Stimulated activated CD8-positive, alpha-beta memory T cell treated with anti-CD3 and anti-CD28 coated beads, Interleukin-7, amount 100 ng/mL, for 48 hours (primary cell): Measurements from ENCODE around the gene MORC2.

Source experiments
- DNase-seq, 2 donors: peaks; one replicate each; pipeline ENCODE4 v3.0.0-alpha.2; 2020; ENCODE audit warnings: low read depth in 1 of 2; ENCODE audit errors: extremely low read depth in 1 of 2

MORC2 gene

DNA sequence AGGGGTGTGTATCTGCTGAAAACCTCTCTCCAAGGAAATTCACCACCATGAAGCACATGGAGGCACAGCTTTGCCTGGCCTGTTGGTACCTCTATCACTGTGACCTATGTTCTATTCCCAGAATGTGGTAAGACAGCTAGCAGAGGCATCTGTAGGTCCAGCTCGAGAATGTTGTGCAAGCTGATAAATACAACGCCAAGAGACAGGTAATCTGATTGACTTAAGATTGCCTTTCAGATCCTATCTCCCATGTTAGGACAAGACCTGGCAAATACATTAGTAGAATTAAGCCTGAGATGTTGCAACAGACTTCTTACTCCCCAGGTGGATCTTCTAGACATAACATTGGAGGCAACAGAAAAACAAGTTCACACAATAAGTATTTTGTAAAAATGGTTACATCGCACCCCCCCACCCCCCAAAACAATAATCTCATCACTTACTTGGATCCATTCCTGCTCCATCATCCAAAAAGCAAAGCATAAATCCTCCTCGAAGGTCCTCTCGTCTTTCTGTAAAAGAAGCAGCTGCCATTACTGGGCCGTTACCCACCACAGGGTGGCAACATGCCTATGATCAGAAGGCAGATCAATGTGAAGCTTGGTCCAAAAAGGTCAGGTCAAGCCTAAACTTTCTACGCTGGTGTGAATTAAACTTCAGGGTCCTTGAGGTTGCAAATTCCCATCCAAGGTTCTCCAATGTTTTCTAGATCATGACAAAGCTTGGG, 18.5 kb downstream of the MORC2 start:
- no peak for DNase-seq

DNA sequence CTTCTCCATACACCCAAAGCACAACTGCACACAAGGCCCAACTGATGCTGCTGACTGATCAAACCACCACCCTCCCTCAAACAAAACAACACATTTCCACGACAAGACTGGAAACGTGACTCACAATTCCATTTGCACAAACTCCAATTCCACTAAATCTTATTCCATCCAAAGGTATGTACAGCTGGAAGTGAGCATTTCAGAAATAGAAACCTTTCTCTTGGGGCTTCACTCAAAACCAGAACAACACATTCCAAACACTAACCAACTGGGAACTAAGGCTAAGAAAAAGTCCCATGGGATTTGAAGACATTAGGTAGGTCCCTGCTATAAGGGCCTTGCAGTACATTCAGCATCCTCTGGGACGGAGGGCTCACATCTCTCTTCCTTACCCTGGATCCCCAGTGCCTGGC, 19.6 kb downstream of the MORC2 start:
- no peak for DNase-seq

DNA sequence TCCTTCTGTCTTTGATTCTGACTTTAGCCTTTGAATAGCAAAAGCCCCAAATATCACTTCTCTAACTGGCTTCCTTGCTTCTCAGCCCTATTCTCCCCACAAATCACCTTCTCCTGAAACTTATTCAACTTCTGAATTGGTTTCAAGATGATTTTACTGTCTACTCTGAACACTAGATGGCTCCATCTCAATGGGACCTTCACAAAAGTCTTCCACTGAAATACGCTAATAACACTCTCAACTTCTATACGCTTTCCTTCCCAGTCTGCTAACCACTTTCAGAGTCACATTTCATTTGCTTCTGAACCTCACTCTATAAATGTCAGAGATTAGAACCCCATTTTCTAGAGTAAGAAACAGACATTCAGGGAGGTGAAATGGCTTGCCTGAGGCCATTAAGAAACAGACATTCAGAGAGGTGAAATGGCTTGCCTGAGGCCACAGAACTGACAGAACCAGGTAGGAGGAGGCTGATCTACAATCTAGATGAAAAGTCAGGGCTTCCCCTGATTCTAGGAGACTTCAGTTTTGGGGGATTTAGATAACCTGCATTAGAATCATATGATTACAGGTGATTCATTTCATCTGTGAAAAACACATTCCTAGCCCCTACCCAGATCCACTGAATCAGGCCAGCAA, 20.6 kb downstream of the MORC2 start:
- DNase-seq = no peak

DNA sequence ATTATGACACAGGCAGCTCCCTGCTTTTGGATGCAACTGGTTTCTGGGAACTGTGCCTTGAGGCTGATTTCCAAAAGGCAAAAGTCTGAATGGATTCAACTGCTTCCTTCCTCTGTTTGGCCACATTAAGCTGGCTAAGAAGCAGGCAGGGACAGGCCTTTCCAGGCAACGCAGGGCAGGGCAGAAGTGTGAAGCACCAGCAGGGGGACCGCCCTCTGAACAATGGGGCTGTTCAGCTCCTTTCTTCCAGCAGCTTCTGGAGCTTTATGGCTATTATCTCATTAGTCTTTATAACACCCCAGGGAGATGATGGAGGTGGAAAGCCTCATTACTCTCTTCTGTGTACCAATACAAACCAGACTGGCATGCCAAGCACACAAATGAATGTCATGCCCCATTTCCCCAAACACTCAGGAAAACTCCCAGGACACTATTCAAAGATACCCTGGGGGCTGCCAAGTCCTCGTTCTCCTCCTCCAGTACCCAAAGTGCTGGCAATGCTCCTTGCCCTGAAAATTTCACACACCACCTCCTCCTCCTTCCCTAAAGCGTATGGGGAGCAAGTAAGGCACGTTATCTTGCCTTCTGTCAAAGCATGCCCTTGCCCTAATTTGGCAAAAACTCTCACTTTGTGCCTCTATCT, 21.3 kb downstream of the MORC2 start:
- DNase-seq = no peak

DNA sequence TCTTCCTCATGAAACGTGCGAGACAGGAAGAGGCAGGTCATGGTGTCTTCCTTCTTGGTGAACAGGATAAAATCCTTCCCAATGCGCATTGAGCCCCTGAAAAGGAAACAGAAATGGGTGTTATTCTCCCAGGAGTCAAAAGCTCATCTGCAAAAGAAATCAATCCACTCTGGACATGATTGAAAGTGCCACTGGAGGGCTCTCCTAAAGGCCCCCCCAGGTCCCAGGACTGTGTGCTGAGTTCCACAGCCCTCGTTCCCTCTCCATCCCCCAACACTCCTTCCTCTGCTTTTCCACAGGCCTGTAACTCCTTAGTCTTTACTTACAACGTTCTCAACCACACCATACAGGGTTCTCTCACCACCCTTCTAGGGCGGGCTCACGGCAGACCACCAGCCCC, 22.2 kb downstream of the MORC2 start:
- no peak for DNase-seq

DNA sequence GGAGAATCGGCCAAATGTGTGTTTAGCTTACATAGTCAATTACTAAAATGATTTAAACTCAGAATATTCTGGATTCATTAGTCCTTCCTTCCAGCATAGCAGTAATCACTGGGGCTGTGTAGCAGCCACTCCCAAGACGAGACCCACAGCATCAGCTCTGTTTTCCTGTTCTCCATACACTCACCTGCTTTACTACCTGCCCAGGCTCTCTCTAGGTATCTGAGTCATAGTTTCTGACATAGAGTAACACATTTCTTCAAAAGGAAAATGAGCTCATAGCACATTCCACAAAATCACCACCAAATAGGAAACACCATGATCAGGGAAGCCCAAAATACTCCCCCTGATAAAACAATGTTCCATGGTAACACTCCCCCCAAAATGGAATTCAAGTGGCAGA, 22.9 kb downstream of the MORC2 start:
- DNase-seq = no peak

DNA sequence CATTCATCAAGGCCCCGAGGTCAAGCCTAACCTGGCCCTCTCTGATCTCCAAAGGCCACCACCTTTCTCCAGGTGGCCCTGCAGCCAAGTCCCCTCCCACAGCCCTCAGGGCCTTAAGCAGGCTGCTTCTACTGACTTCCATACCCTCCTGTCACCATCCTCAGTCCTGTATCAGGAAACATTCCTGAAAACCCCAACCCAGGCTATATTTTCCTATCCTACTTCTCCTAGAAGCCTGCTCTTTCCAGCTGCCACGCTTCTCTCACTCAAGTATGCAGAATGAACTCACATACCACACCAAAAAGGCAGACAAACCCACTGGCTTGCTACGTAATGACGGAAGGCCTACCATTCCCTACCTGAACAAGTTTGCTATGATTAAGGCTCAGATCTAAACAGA, 23.6 kb downstream of the MORC2 start:
- DNase-seq = no peak

DNA sequence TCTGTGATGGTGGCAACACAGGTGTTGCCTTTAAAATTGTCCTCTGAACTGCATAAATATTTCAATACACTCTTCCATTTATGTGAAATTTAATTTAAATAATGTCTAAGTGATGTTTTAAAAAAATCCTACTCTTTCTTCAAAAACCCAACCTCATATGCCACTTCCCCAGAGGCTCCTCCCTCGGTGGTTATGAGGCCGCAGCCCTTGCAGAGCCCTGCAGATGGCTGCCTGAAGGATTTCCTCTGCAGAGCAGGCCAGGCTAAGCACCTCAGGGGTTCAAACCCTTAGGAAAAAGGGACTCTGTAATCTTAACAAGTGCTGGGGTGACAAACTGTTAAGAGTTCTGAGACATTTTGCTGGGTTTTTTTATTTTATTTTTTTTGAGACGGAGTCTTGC, 25.2 kb downstream of the MORC2 start:
- DNase-seq = no peak

DNA sequence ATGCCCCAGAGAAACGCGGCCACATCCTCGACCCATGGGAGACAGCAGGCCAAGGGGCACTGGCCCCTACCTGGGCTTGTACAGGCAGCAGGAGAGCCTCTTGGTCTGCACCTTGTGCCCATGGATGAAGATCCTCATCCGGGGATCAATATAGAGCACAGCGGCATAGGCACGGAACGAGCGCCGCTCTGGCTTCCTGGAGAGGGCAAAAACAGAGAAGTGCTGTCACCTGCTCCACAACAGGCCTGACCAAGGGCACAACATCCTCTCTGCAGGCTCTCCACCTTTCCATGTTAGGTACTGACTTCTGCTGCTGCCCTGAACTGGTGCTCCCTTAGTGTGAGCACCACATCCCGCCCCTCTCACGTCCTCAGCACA, 27.2 kb downstream of the MORC2 start:
- no peak for DNase-seq

DNA sequence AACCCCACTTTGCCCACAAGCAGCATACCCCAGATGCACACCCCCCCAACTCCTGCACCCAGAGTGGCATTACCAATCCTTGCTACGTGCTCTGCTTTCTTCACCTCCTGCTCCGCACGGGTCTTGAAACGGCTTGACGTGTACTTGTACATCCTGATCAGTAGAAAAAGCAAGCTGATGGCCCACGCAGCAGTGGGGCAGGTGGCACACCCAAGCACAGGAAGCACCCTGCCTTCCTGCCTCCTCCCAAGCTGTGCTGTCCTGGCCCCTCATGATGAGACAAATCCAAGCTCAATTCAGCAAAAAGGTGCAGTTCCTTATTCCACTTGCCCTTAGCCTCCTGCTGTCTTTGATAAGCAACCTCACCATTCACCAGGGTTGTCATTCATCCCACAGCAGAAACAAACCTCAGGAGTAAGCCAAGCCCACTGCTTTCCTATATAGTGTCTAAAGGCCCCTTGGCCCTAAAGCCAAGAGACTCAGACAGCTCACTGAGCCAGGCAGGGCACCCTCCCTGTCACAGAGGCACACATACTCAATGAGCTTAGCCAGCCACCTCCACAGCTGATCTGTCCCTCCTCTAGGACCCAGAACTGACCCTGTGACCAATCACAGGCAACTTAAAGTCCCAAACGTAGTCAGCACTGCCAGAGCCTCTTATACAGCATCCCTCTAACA, 27.8 kb downstream of the MORC2 start:
- no peak for DNase-seq

DNA sequence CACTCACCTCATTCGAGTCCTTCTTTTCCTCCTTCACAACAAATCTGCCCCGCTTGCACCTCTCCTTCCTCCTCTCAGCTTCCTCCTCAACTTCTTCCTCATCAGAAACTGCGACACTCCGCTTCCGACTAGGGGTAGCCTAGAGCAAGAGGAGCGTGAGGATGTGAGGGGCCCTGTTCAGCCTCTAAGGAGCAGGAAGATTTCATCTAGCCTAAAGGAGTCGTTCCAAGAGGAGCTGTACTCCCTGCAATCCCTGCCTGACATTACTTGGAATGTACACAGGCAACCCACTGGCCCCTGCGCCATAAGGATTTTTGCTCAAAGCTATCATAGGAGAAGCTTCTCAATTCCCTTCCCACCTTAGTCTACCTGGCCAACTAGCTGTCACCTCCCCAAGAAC, 34.5 kb downstream of the MORC2 start:
- no peak for DNase-seq

DNA sequence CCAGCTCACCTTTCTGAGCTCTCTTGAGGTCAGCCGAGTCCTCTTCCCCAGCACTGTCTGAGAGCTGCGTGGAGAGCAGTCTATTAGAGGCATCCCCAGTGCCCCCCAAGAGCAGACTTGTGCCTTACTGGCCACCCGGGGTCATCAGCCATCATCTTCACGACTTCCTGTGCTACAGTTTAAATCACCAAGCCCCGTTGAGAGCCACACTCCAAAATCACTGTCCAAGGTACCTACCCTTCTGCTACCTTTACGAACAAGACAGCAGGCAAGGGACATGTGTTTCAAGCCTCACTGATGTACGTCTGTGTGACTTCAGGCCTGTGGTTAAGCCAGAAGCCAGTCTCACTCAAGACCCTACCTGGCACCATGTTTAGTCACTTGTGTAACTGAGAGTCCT, 35.1 kb downstream of the MORC2 start:
- DNase-seq = no peak

DNA sequence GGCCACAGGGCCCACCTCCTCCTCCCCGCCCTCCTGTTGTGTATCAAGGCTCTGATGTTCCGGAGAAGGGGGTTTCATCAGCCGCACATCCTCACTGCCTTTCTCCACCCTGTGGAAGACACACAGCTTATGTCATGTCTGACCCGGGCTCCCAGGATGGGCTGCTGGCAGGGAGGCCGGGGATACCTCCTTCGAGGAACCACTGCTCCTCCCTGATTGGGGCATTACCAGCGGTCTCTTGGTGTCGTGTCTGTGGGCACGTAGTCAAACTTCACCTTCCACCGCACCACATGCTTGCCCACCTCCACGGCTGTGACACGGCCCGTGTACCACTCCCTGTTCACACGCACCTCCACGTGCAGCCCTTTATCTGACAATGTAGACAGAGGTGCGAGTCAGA, 35.9 kb downstream of the MORC2 start:
- DNase-seq = no peak

DNA sequence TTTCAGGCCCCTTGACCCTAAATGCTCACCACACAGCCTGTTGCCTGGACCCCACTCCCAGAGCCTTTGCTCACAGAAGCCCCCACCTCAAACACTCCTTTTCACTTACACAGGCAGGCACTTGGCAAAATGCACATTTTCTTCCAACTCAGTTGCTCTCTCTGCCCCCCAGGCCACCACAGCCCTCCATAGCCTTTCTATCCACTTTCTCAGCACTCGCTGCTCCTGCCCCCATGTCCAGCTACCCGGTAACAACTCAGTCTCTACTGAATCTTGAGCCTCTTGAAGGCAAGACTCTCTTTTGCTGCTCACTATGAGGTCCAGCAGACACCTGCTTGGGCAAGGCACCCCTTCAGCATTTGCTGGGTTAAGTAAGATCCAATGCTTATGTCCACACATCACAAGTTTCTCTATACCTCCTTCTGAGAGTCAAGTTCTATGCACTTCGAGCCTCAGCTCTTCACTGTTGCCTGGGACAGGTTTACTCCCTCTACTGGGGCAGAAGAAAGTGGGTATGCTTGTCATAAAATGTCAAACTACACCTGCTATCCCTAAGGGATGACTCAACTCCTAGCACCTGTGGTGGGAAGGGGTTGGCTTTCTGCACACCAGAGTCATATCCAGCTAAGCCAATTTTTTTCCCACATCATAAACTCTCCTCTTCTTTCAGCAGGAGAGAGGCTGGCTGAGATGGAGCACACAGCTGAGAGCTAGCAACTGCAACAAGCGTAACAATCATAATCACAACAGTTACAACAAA, 36.9 kb downstream of the MORC2 start:
- no peak for DNase-seq

DNA sequence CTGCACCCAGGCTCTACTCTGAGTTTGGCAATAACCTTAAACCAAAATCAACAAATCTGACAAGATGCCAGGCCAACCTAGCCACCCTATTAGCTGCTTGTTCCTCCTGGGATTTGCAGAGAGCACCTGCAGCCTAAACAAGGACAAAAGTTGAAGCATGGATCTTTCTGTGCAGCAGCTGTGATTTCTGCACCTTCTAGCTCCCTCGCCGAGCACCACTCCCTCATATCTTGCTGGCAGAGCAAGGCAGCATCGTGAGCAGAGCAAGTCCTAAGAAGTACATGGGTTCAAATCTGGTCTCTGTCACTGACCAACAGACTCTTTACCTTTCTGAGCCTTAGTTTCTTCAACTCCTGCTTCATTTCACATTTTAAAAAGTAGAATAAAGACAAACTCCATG, 38.3 kb downstream of the MORC2 start:
- no peak for DNase-seq

DNA sequence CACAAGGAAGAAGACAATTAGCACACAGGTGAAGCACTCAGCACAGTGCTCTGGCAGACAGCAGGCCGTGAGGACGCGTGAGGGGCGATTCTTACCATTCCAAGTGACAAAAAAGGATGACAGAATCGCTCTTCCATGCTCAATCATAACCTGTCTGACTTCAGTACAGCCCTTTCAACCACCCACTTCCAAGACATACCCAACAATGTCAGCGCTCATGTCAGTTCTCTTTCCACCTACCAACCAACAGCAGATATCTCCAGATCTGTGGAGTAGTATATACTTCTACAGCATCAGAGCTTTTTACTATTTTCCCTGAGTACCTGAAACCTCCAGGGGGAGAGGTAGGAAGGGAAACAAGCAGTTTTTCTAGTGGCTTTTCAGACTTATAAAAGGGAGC, 40.2 kb downstream of the MORC2 start:
- DNase-seq = no peak

DNA sequence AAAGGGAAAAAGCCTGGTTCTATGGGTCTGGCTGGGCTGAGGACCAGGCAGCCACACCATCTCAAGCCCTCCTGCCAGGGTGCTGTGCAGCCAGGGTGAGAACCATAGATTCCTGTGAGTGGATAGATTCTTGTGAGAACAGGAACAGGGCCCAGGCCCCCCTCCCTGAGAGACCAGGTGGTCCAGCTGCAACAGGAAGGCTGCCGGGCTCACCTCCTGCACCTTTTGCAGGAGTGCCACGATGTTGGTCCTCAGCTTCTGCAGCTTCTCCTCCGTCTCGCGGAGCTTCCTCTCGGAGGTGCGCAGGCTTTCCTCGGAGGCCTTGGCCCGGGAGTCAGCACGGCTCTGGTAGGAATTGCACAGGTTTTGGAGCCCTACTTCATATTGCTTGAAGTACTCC, 40.8 kb downstream of the MORC2 start:
- DNase-seq = no peak

DNA sequence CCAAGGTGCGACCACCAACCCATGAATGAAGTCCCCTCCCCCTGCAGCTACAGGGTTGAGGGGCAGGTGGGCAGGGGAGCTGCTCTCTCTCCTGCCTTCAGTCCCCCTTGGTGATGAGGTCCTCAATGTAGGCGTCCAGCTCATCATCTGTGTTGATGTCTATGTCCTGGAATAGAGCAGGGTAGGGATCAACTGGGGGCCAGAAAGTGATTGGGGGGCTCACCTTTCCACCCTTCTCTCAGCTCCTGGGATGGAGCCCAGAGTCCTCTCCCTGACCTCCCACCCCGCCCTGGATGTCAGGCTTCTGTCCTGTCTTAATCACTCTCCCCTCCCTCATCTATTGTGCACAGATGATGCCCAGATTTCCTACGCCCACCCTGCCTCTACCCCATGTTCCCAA, 41.9 kb downstream of the MORC2 start:
- no peak for DNase-seq

DNA sequence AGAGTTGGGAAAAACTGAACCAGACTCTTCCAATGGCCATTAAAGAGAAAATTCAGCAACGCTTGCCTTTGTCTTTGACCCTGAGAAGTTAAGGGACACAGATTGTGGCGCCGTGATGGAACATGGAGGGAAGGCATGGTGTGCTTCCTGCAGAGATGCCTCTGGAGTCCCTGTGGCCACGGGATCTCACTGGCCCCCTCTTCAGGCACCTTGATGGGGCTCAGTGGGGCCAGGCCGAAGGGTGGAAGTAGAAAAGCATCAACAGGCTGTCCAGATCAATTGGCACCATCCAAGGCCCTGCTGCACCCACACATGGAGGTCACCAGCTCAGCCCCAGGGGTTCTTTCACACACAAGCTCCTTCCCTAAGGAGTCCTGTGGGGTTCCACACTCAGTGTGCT, 42.9 kb downstream of the MORC2 start:
- no peak for DNase-seq

DNA sequence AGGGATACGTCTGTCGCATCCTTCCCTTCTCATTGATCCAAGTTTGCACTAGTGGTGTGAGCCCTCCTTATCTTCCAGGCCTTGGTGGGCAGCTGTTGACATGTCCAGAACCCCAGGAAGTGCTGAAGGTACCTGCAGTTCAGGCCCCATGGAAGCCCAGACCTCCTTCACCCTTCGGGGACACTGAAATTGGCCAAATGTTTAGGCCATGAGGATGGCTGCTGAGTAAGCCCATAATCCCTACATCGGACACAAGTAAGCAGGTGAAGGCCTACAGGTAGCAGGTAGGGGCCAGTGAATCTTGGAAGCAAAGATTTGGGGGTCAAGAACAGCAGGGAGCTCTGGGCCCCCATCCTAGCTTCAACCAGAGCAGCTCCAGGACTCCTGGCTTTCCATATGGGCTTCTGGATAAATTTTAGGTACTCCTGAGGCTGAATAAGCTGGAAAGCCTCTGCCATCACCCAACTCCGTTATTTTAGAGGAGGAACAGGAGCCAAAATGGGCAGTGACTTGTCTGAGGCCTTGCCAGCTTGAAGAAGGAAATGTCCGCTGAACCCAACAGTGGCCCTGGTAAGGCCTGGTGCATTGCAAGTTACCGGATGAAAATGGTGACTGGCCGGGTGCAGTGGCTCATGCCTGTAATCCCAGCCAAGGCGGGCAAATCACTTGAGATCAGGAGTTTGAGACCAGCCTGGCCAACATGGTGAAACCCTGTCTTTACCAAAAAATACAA, 45.2 kb downstream of the MORC2 start:
- no peak for DNase-seq
